Measurements from ENCODE around the gene IGSF8.
A peak's percentile ranks its signal among the peaks of the same experiment; 100 is the strongest.
"Not testable (repeated sequence)": the region's sequence is repeated elsewhere in the genome, so short reads cannot be mapped to it uniquely, and the experiment has no call there.

Gene IGSF8

DNA sequence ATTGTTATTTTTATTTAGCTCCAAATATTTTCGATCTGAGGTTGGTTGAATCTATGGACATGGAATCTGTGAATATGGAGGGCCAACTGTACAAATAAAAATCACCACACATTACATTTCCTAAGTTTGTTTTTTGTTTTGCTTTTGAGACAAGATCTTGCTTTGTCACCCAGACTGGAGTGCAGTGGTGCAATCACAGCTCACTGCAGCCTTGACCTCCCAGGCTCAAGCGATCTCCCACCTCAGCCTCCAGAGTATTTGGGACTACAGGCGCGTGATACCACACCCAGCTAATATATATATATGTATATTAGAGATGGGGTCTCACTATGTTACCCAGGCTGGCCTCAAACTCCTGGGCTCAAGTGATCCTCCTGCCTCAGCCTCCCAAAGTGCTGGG, 27.9 kb upstream of the IGSF8 start:
- DNase-seq = not testable (repeated sequence)

- no peak for DNase-seq
These were observed 27.3 kb upstream of the IGSF8 start for GRCh38 chr1:160125746-160126145.

DNA sequence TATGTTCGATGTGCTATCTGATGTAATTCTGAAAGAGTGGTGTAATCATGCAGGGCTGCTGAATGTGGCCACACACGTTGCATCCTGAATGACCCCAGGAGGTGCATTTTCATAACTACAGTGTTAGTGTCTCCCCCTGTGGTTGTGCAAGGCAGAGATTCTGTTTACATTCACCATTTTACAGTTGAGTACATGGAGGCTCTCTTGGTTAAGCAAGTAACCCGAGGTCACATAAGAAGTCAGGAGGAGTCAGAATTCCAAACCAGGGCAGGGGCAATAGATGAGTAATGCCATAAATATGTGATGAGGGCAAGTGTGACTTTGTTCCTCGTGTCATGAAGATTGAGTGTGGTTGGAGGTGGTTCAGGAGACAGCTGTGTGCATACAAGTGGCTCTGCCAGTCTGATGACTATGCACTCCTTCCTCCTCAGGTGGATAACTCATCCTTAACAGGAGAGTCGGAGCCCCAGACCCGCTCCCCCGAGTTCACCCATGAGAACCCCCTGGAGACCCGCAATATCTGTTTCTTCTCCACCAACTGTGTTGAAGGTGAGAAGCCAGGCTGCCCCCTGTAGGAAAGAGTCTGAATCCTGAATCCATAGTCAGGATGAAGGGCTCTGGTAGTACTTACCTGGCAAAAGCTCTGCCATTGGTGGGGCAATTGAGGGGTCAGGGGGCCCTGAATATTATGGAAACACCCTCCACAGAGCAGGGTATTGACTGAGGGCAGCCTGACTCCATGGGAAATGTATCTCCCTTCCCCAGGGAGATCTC, 26.5 kb upstream of the IGSF8 start:
- no peak for DNase-seq

- DNase-seq = no peak
These were observed 25.3 kb upstream of the IGSF8 start for GRCh38 chr1:160123726-160124125.

DNA sequence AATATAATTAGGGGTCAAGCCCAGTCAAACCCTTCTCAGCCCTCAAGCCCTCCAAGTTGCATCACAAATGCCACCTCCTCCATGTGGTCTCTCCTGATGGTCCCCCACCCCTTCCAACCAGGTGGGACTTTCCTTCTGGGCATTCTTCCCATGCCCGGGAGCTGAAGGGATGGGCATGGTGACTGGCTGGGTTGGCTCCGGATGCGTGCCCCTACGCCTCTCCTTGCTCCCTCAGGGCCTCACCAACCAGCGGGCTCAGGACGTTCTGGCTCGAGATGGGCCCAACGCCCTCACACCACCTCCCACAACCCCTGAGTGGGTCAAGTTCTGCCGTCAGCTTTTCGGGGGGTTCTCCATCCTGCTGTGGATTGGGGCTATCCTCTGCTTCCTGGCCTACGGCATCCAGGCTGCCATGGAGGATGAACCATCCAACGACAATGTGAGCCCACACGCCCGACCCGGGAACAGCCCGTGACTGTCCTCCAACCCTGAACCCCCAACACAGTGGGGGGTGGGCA, 24.6 kb upstream of the IGSF8 start:
- DNase-seq = no peak

DNA sequence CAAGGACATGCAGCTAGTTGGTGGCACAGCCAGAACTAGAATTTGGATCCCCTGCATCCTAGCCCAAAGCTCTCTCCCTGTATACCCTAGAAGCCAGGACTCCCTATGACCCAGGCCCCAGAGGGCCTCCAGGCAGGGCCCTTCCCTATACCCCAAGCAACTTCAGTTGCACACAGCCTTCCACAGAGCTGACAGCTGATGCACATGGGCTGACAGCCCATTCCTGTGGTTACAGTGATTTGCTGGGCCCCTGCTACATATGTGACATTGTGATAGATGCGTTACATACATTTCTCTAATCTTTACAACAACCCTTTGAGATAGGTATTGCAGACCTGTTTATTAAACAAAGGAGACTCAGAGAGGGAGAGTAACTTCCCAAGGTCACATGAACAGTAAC, 23.0 kb upstream of the IGSF8 start:
- no peak for DNase-seq

GRCh38 chr1:160120797-160121196, 22.4 kb upstream of the IGSF8 start:
- no peak for DNase-seq

DNA sequence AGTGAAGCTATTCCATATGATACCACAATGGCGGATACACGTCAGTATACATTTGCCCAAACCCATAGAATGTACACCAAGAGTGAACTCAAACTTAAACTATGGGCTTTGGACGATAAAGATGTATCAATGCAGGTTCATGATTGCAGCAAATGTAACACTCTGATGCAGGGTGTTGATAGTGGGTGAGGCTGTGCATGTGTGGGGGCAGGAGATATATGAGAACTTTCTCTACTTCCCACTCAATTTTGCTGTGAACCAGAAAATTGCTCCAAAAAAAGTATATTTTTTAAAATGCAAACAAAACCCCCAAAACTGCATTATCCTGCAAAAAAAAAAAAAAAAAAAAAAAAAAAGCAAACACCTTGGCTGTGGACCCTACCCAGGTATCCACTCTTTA, 20.5 kb upstream of the IGSF8 start:
- DNase-seq = no peak

DNA sequence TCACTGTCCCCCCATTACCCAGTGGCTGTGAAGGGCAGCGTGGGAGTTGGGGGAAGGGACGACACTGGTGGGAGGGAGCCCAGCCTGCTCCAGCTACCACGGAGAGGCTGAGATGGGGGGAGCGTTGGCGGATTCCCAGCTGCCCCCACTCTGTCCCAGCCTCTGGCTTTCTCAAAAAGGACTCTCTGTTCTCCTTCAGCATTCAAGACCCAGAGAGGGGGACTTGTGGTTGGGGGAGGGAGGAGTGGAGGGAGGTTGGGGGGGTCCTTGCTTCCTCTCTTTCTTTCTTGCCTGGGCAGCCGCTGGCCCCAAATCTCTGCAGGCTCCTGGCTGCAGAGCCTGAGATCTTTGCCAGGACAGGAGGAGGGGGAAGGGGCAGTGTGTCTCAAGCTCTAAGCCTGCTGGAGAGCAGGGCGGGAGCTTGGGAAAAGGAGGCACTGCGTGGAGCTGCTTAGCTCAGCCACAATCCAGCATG, 19.3 kb upstream of the IGSF8 start:
- peak; percentile 65 for DNase-seq

DNA sequence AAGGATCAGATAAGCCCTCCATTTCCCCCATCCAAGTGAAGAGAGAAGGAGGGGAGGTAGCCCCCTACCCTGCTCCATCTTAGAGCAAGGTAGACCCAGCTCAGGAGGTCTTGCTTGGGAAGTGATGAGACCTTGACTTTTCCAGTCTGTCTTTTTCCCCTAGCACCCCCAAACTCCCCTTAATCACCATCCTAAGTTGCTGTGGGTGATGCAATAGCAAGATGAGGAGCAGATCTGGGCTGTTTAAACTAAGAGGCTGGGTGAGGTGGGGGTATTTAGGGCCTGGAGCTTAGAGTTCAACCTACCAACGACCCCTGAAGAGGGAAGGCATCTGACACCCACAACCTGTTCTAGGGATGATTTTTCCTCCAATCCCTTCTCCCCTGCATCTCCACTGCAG, 18.9 kb upstream of the IGSF8 start:
- DNase-seq = no peak

DNA sequence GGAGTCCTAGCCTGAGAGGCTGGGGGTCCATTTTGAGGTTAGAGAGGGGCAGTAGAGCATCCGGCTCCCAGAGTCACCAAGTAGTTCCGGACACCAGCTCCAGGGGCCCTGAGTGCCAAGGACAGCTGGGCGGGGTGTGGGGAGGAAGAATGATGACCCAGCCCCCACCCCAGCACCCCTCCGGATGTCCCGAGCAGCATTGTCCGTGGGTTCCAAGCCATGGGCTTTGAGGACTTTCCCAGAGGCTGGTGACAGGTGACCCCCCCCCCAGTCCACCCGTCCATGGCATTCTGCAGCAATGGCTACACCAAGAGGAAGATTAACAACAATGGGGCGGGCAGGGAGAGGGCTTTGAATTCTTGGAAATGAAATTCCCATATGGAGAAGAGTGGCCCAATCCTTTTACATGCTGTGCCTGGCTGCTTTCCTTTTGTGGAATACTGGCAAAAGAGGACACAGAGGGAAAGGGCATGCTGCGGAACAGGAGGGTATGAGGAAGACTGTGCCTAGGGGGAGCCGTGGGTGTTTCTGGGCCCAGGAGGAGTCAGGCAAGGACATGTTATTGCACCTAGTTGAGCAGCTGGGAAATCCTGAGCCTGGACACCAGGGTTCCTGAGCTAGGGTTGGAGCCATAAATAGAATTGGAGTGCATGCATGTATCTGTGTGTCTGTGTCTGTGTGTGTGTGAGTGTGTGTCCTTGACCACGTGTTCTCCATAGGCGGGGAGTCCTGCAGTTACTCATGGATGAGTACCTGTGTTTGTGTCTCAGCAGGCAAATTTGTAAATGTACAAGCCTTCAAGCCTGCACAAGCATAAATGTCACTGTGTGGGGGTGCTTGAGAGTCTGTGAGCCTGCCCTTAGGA, 18.1 kb upstream of the IGSF8 start:
- no peak for DNase-seq

DNA sequence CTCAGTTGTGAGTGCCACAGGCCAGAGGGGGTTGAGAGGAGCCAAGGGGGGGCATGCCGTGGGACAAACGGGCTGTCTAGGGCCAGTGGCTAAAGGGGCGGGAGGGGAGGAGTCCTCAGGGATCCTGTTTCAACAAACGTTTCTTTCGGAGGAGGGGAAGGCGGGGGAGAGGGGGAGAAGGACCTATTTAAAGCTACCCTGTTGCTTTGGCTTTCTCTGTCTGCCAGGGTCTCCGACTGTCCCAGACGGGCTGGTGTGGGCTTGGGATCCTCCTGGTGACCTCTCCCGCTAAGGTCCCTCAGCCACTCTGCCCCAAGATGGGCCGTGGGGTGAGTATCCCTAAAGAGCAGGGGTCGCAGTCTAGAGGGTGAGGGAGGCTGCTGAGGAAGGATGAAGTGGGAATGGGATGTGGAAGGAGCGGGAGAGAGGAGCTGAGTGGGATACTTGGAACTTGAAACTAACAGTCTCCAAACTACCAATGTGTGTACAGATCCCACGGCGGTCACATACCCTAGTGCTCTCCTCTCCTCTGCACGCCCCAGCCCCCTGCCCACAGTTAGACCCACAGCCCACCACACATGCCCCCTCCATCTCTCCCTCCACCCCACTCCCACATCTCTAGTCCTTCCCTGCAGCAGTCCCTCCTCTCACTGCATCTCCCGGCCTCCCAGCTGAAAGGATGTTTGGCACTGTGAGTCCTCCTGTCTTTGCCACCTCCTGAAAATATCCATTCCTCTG, 17.3 kb upstream of the IGSF8 start, which contains the start of gene ATP1A2:
ATP1A2 (plus strand) TSS at position 215 of the 738 bp plus-strand sequence; CDS start at position 318, 103 bp downstream.
- no peak for DNase-seq

GRCh38 chr1:160114085-160114484, 15.7 kb upstream of the IGSF8 start:
- DNase-seq = peak; percentile 36

- no peak for DNase-seq
These were observed 15.0 kb upstream of the IGSF8 start for GRCh38 chr1:160113407-160113806.

GRCh38 chr1:160112357-160112756, 13.9 kb upstream of the IGSF8 start:
- DNase-seq = no peak

GRCh38 chr1:160111462-160111861, 13.0 kb upstream of the IGSF8 start:
- DNase-seq = not testable (repeated sequence)

DNA sequence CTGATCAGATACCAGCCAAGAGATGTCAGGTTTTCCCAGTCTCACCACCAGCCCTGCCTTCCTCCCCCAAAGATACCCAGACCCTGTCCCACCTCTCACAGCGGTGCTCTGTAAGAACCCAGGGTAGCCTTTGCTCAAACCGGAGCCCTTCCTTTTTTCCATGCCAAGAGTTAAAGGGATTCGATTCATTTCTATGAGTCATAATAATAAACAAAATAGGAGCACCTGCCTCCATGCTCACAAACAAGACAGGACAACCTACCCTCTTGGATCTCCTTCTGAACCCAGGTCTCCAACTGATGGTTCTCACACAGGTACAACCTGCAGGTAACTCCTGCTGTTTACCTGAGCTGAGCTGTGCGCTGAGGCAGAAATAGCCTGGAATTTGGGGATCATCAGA, 11.3 kb upstream of the IGSF8 start:
- DNase-seq = no peak

- peak; percentile 57 for DNase-seq
These were observed 10.7 kb upstream of the IGSF8 start for GRCh38 chr1:160108888-160109662.

DNA sequence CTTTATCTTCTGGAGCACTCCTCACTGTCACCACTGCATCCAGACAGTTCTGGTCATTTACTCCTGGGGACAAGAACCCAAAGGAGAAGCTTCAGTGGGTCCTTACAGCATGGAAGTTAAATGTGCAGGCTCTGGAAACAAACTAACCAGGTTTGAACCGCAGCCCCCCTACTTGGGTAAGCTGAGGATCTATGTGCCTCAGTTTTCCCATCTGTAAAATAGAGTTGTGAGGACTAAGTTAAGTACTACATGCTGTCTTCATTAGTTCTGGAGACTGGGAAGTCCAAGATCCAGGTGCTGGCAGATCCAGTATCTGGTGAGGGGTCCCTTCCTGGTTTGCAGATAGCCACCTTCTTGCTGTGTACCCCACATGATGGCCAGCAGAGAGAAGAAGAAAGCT, 9.1 kb upstream of the IGSF8 start:
- DNase-seq = no peak

DNA sequence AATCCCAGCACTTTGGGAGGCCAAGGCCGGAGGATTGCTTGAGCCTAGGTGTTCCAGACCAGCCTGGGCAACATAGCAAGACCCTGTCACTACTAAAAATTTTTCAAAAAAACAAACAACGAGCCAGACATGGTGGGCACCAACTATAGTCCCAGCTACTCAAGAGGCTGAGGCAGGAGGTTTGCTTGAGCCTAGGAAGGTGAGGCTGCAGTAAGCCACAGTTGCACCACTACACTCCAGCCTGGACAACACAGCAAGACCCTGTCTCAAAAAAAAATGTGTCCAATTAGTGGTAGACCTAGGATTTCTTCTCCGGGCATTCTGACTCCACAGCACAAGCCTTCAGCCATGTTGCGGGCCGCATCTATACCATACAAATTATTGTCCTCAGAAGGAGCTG, 6.7 kb upstream of the IGSF8 start:
- no peak for DNase-seq

DNA sequence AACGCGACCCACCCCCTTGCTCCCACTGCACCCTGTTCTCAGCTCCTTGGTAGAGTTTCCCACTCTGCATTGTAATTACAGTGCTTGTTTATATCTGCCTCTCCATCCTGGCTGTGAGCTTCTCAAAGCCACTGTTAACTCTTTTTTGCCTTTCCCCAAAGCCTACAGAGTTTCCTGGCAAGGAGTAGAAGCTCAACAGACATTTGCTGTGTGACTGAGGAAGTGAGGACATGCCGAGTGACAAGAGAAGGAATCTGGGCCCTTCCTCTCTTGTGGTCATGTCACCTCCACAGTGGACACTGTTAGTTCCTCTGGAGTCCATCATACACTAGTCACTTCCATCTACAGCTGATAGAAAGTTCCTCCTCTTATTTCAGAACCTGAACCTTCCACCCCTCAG, 6.1 kb upstream of the IGSF8 start:
- no peak for DNase-seq
